PC-3 (cell line): ENCODE results near the gene SEC31A. TPM values are rescaled to one million over a fixed set of nuclear protein-coding genes. Genes with fewer than 3 reads are reported as not detected.
A peak's percentile ranks its signal among the peaks of the same experiment; 100 is the strongest.
"Not testable (repeated sequence)": the region's sequence is repeated elsewhere in the genome, so short reads cannot be mapped to it uniquely, and the experiment has no call there.

Experiments used
- ATAC-seq: fragments of 200-7000 bp; cut with Tn5 transposase; 2 replicates; pipeline ENCODE4 v1.9.1; 2020; ENCODE audit warnings: mild to moderate bottlenecking, moderate library complexity
- BruUV-seq: library from RNA; stranded (reverse); fragments of 400-500 nt; replicated peaks from 2 replicates; lab custom pipeline; 2021; lab: Mats Ljungman, UMichigan
- CTCF ChIA-PET: fragments of 300-600 bp; sonication (Branson Sonifier 250); formaldehyde crosslinking; loops from one replicate; lab custom pipeline; 2022; ENCODE audit warnings: antibody characterized with exemption; lab: Charles Lee
- POLR2A ChIA-PET: fragments of 300-600 bp; sonication (Branson Sonifier 250); formaldehyde crosslinking; loops from one replicate; lab custom pipeline; 2022; ENCODE audit warnings: antibody characterized with exemption; ENCODE audit not compliant: unreplicated experiment; lab: Charles Lee
- DNase-seq: peaks from one replicate; pipeline ENCODE4 v3.0.0-alpha.2; 2015
- H2AFZ ChIP-seq: fragments of 300-600 bp; sonication (generic); 2 replicates; pipeline ENCODE4 v1.6.0; 2016; ENCODE audit warnings: antibody characterized with exemption, low read length
- H3F3A ChIP-seq: fragments of 300-600 bp; sonication (generic); one replicate; pipeline ENCODE4 v1.6.0; 2017; ENCODE audit warnings: antibody characterized with exemption, low read length, control low read depth, mild to moderate bottlenecking; ENCODE audit not compliant: unreplicated experiment
- H3K27ac ChIP-seq: fragments of 300-600 bp; sonication (generic); 2 replicates; pipeline ENCODE4 v1.5.1; 2016; ENCODE audit warnings: mild to moderate bottlenecking, low read length
- H3K27me3 ChIP-seq: fragments of 300-600 bp; sonication (generic); 2 replicates; pipeline ENCODE4 v1.6.1; 2016; ENCODE audit warnings: low read length, mixed read lengths
- H3K36me3 ChIP-seq: fragments of 300-600 bp; sonication (generic); 2 replicates; pipeline ENCODE4 v1.6.1; 2016; ENCODE audit warnings: low read depth, mixed run types, low read length, mixed read lengths
- H3K4me1 ChIP-seq: fragments of 300-600 bp; sonication (generic); 2 replicates; pipeline ENCODE4 v1.5.1; 2016; ENCODE audit warnings: low read length; ENCODE audit not compliant: insufficient read depth
- H3K4me2 ChIP-seq: fragments of 300-600 bp; sonication (generic); 2 replicates; pipeline ENCODE4 v1.6.0; 2016; ENCODE audit warnings: low read length
- H3K4me3 ChIP-seq: fragments of 300-600 bp; sonication (generic); 2 replicates; pipeline ENCODE4 v1.5.1; 2016; ENCODE audit warnings: mild to moderate bottlenecking, low read length, mixed read lengths
- H3K79me2 ChIP-seq: fragments of 300-600 bp; sonication (generic); 2 replicates; pipeline ENCODE4 v1.6.1; 2017; ENCODE audit warnings: low read length, mixed read lengths
- H3K9ac ChIP-seq: fragments of 300-600 bp; sonication (generic); 2 replicates; pipeline ENCODE4 v1.6.0; 2016; ENCODE audit warnings: mild to moderate bottlenecking, low read length
- H3K9me2 ChIP-seq: fragments of 300-600 bp; sonication (generic); replicated peaks from 2 replicates; pipeline ENCODE4 v1.6.1; 2016; ENCODE audit warnings: mixed run types, low read length, mixed read lengths
- H3K9me3 ChIP-seq: fragments of 300-600 bp; sonication (generic); 2 replicates; pipeline ENCODE4 v1.6.1; 2016; ENCODE audit warnings: low read length, mixed read lengths
- H4K20me1 ChIP-seq: fragments of 300-600 bp; sonication (generic); 2 replicates; pipeline ENCODE4 v1.6.1; 2016; ENCODE audit warnings: low read length, mixed read lengths
- CTCF ChIP-seq: fragments of 300-600 bp; sonication (generic); conservative IDR thresholded peaks from 2 replicates; pipeline ENCODE4 v1.5.1; 2017; ENCODE audit warnings: antibody characterized with exemption, low read depth, mild to moderate bottlenecking, low read length
- EZH2 ChIP-seq: fragments of 300-600 bp; sonication (generic); IDR thresholded peaks from one replicate; pipeline ENCODE4 v1.6.1; 2017; ENCODE audit warnings: antibody characterized with exemption, mild to moderate bottlenecking, low read length; ENCODE audit not compliant: unreplicated experiment
- EZH2phosphoT487 ChIP-seq: fragments of 300-600 bp; sonication (generic); IDR thresholded peaks from 2 replicates; pipeline ENCODE4 v1.6.1; 2018; ENCODE audit warnings: mild to moderate bottlenecking, antibody characterized with exemption, low read length, borderline replicate concordance
- intact Hi-C: fragments of 100-400 bp; cut with micrococcal nuclease; formaldehyde crosslinking; loops from 2 replicates; pipeline ENCODE4 v1.9.0; 2023
- total RNA-seq: library from RNA; depleted of rRNA; stranded (reverse); fragments of >200 nt; gene quantifications from 2 replicates; pipeline ENCODE4 v1.2.3, GENCODE V29; 2014

Gene SEC31A
- total RNA-seq, 1 experiment from 2014 or later, result 47.4 TPM

- BruUV-seq, result no TSS peak
- Histone ChIP-seq H3K79me2 (no peaks in the 10 kb centered on the region), H3K4me1 (no peaks in the 10 kb centered on the region), H3F3A (no peaks in the 10 kb centered on the region), H3K27me3 (no peaks in the 10 kb centered on the region), H3K4me2 (no peak overlapping the region), H3K4me3 (no peak overlapping the region), H3K9me3 (no peaks in the 10 kb centered on the region), H2AFZ (no peak overlapping the region), H3K27ac (no peak overlapping the region), H3K36me3 (peaks cover 24% of the 10 kb centered on the region), H3K9me2 (no peaks in the 10 kb centered on the region), H4K20me1 (no peaks in the 10 kb centered on the region), H3K9ac (no peak overlapping the region)
- intact Hi-C loops, result no loop called here
- TF ChIP-seq CTCF, result no peak
- no peak for TF ChIP-seq EZH2phosphoT487
- TF ChIP-seq EZH2, result no peak
- ATAC-seq, result peak; percentile 24; the same call in 1 of the 2 replicates
- CTCF ChIA-PET, result no interaction called here
- POLR2A ChIA-PET, result no interaction called here
- DNase-seq, result no peak
These were observed 51.3 kb downstream of the SEC31A start for GRCh38 chr4:82839624-82840023.

GRCh38 chr4:82833696-82834313 is 57.1 kb downstream of the SEC31A start:
- H3K4me3 ChIP-seq, result no peak overlapping the region
- H3K79me2 ChIP-seq, result no peaks in the 10 kb centered on the region
- no peaks in the 10 kb centered on the region for H3K9me3 ChIP-seq
- no peaks in the 10 kb centered on the region for H3K9me2 ChIP-seq
- ChIA-PET POLR2A (no interaction called here), CTCF (interaction anchor here (0.6 kb wide), 1 partner anchor 12 kb away, joined by 4 read pairs; no protein-coding TSS in a partner anchor)
- ATAC-seq (peak; percentile 82), DNase-seq (peak; percentile 68)
- TF ChIP-seq EZH2 (no peak), EZH2phosphoT487 (no peak), CTCF (no peak)
- H3K27me3 ChIP-seq, result no peaks in the 10 kb centered on the region
- no peak overlapping the region for H2AFZ ChIP-seq
- no peaks in the 10 kb centered on the region for H4K20me1 ChIP-seq
- peaks cover 9% of the 10 kb centered on the region for H3K4me1 ChIP-seq
- no peaks in the 10 kb centered on the region for H3F3A ChIP-seq
- H3K9ac ChIP-seq, result no peak overlapping the region
- no TSS peak for BruUV-seq
- H3K36me3 ChIP-seq, result peaks cover 9% of the 10 kb centered on the region
- no peak overlapping the region for H3K27ac ChIP-seq
- intact Hi-C loops, result no loop called here
- no peak overlapping the region for H3K4me2 ChIP-seq

- H3F3A ChIP-seq, H2AFZ ChIP-seq, ATAC-seq, H3K27ac ChIP-seq, H3K4me2 ChIP-seq, H3K27me3 ChIP-seq, H3K4me1 ChIP-seq, CTCF ChIA-PET, H3K9me3 ChIP-seq, BruUV-seq, DNase-seq, POLR2A ChIA-PET, H3K79me2 ChIP-seq, H3K4me3 ChIP-seq, intact Hi-C loops, H4K20me1 ChIP-seq, H3K9ac ChIP-seq, H3K9me2 ChIP-seq: not testable (repeated sequence)
- H3K36me3 ChIP-seq, result peaks cover 13% of the 10 kb centered on the region
These were observed 57.9 kb downstream of the SEC31A start for GRCh38 chr4:82833060-82833459.
